SK-N-SH (cell line): ENCODE data around the gene FAM161A. TPM values are rescaled to one million over a fixed set of nuclear protein-coding genes. Genes with fewer than 3 reads are reported as not detected.
"Not testable (repeated sequence)": the region's sequence is repeated elsewhere in the genome, so short reads cannot be mapped to it uniquely, and the experiment has no call there.

ENCODE experiments used
- CTCF ChIA-PET: fragments of 300-600, 350-600 bp; formaldehyde crosslinking; extraction: SDS; loops from one replicate; lab custom pipeline; 2021; lab: Yijun Ruan, JAX
- POLR2A ChIA-PET: fragments of 350-600 bp; sonication (Branson Sonifier 250); formaldehyde crosslinking; extraction: SDS; loops from one replicate; lab custom pipeline; 2020; ENCODE audit warnings: antibody characterized with exemption, inconsistent platforms; lab: Yijun Ruan, JAX
- DNase-seq: peaks from one replicate; pipeline ENCODE4 v3.0.0; 2012
- H2AFZ ChIP-seq: fragments of 200-600 bp; sonication (generic); 2 replicates; pipeline ENCODE4 v1.8.1; 2016; ENCODE audit warnings: antibody characterized with exemption, mild to moderate bottlenecking, low read depth
- H3F3A ChIP-seq: fragments of 200-600 bp; sonication (generic); replicated peaks from 2 replicates; pipeline ENCODE3; 2016; ENCODE audit warnings: antibody characterized with exemption, mild to moderate bottlenecking; ENCODE audit not compliant: insufficient read depth
- H3K27ac ChIP-seq, 2 experiments: fragments of 200-500 bp in 1 of 2; fragments of 200-600 bp in 1 of 2; sonication (Bioruptor generic) in 1 of 2; sonication (generic), shearing (Covaris generic) in 1 of 2; 2 replicates each; pipeline versions ENCODE4 v1.5.1 to v1.6.1; 2014 to 2016; ENCODE audit warnings: low read depth in 2 of 2, inconsistent platforms in 1 of 2, low read length in 1 of 2, mild to moderate bottlenecking in 1 of 2, mixed read lengths in 1 of 2
- H3K27me3 ChIP-seq: fragments of 200-600 bp; sonication (generic), shearing (Covaris generic); 2 replicates; pipeline ENCODE4 v1.6.1; 2016; ENCODE audit warnings: mixed run types; ENCODE audit not compliant: insufficient read depth
- H3K36me3 ChIP-seq, 2 experiments: fragments of 200-500 bp in 1 of 2; fragments of 200-600 bp in 1 of 2; sonication (Bioruptor generic) in 1 of 2; sonication (generic) in 1 of 2; replicated peaks in 1 of 2; 2 replicates each; pipeline versions ENCODE3 to v1.5.1; 2014 to 2016; ENCODE audit warnings: low read length in 1 of 2, mild to moderate bottlenecking in 1 of 2; ENCODE audit not compliant: insufficient read depth in 2 of 2, control insufficient read depth in 1 of 2
- H3K4me1 ChIP-seq, 2 experiments: fragments of 200-500 bp in 1 of 2; fragments of 200-600 bp in 1 of 2; sonication (Bioruptor generic) in 1 of 2; sonication (generic), shearing (Covaris generic) in 1 of 2; 2 replicates each; pipeline versions ENCODE4 v1.5.1 to v1.6.1; 2014 to 2016; ENCODE audit warnings: low read depth in 1 of 2, low read length in 1 of 2, mixed run types in 1 of 2; ENCODE audit not compliant: insufficient read depth in 2 of 2, control insufficient read depth in 1 of 2
- H3K4me2 ChIP-seq: fragments of 200-600 bp; sonication (generic), shearing (Covaris generic); 2 replicates; pipeline ENCODE4 v1.6.1; 2017; ENCODE audit warnings: mixed run types
- H3K4me3 ChIP-seq, 2 experiments: fragments of 200-500 bp in 1 of 2; fragments of 200-600 bp in 1 of 2; sonication (Bioruptor generic) in 1 of 2; sonication (generic), shearing (Covaris generic) in 1 of 2; 2 replicates each; pipeline versions ENCODE4 v1.5.1 to v1.8.1; 2014 to 2016; ENCODE audit warnings: low read depth in 2 of 2, inconsistent platforms in 1 of 2, low read length in 1 of 2, mild to moderate bottlenecking in 1 of 2, mixed read lengths in 1 of 2, moderate library complexity in 1 of 2
- H3K79me2 ChIP-seq: fragments of 200-600 bp; sonication (generic); 2 replicates; pipeline ENCODE4 v1.8.1; 2017; ENCODE audit warnings: mild to moderate bottlenecking; ENCODE audit not compliant: insufficient read depth
- H3K9ac ChIP-seq: fragments of 200-600 bp; sonication (generic); 2 replicates; pipeline ENCODE4 v1.6.1; 2017; ENCODE audit warnings: mixed run types
- H3K9me2 ChIP-seq: fragments of 200-600 bp; sonication (generic); 2 replicates; pipeline ENCODE4 v1.6.1; 2017; ENCODE audit warnings: mixed run types
- H3K9me3 ChIP-seq: fragments of 200-600 bp; sonication (generic); 2 replicates; pipeline ENCODE4 v1.6.1; 2017; ENCODE audit warnings: mixed run types, mild to moderate bottlenecking, moderate library complexity
- H4K20me1 ChIP-seq: fragments of 200-600 bp; sonication (generic); 2 replicates; pipeline ENCODE4 v1.6.1; 2017; ENCODE audit warnings: mild to moderate bottlenecking, mixed run types; ENCODE audit not compliant: insufficient read depth
- ELF1 ChIP-seq: IDR thresholded peaks from 2 replicates; pipeline ENCODE4 v1.4.0; 2012
- EP300 ChIP-seq, 2 experiments: IDR thresholded peaks; 2 replicates each; pipeline versions ENCODE4 v1.4.0 to v1.6.1; 2012; ENCODE audit warnings: borderline replicate concordance in 1 of 2, low read depth in 1 of 2, low read length in 1 of 2
- FOXJ3 ChIP-seq: sonication (generic); formaldehyde crosslinking; IDR thresholded peaks from 2 replicates; pipeline ENCODE4 v1.5.1; 2020; ENCODE audit warnings: mild to moderate bottlenecking, missing genetic modification reagents
- GABPA ChIP-seq: IDR thresholded peaks from 2 replicates; pipeline ENCODE4 v1.4.0; 2012; ENCODE audit warnings: low read depth, mild to moderate bottlenecking
- JUND ChIP-seq: IDR thresholded peaks from 2 replicates; pipeline ENCODE4 v1.4.0; 2012
- MXI1 ChIP-seq: IDR thresholded peaks from 2 replicates; pipeline ENCODE4 v1.6.1; 2012; ENCODE audit warnings: mild to moderate bottlenecking, low read depth, low read length, improper control_type of control experiment
- NFIC ChIP-seq: IDR thresholded peaks from 2 replicates; pipeline ENCODE4 v1.4.0; 2012; ENCODE audit warnings: borderline replicate concordance
- RAD21 ChIP-seq: IDR thresholded peaks from 2 replicates; pipeline ENCODE4 v1.6.1; 2012; ENCODE audit warnings: mild to moderate bottlenecking, low read length
- RCOR1 ChIP-seq: fragments of 150-350 bp; IDR thresholded peaks from 2 replicates; pipeline ENCODE4 v1.6.1; 2017; ENCODE audit warnings: antibody characterized with exemption, low read length
- SMC3 ChIP-seq: IDR thresholded peaks from 2 replicates; pipeline ENCODE4 v1.6.1; 2012; ENCODE audit warnings: low read depth, low read length, improper control_type of control experiment
- TCF12 ChIP-seq: IDR thresholded peaks from 2 replicates; pipeline ENCODE4 v1.4.0; 2012
- TEAD4 ChIP-seq: IDR thresholded peaks from 2 replicates; pipeline ENCODE4 v1.4.0; 2012; ENCODE audit warnings: mild to moderate bottlenecking, borderline replicate concordance; ENCODE audit not compliant: insufficient read depth
- YY1 ChIP-seq: IDR thresholded peaks from 2 replicates; pipeline ENCODE4 v1.4.0; 2012; ENCODE audit warnings: low read depth, mild to moderate bottlenecking
- WGBS: methylation state at CpG from one replicate; pipeline ENCODE4 v1.1.6; 2017; ENCODE audit warnings: low lambda C conversion rate; 5-methylcytosine and 5-hydroxymethylcytosine counted together
- polyA plus RNA-seq, 3 experiments: library from polyadenylated mRNA; depleted of rRNA; stranded (reverse); fragments of >200 nt; gene quantifications; 2 replicates each; pipeline ENCODE4 v1.2.3, GENCODE V29; 2012
- TF ChIP-seq, protein P1 (sequence below): fragments of 200-600 bp; sonication (generic); IDR thresholded peaks from 2 replicates; pipeline ENCODE4 v1.6.1; 2017; ENCODE audit warnings: antibody characterized with exemption, mild to moderate bottlenecking, moderate library complexity
- TF ChIP-seq, protein P2 (sequence below): fragments of 150-350 bp; IDR thresholded peaks from 2 replicates; pipeline ENCODE4 v1.6.1; 2016; ENCODE audit warnings: mild to moderate bottlenecking, low read depth, low read length

Gene FAM161A
- polyA plus RNA-seq, 1 of the 3 experiments (the other 2 are of a cell fraction): 0.90 TPM

DNA sequence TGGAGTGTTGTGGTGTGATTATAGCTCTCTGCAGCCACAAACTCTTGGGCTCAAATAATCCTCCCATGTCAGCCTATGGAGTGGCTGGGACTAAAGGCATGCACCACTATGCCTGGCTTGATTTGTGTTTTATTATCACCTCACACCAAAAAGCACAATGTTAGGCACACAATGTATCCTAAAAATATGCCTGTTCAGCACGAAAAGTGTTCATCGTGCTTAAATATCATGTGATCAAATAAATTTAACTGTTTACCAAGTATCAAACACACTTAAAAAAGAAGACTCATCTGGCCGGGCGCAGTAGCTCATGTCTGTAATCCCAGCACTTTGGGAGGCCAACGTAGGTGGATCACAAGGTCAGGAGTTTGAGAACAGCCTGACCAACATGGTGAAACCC, 29.0 kb upstream of the FAM161A start (continued):
- TF ChIP-seq, protein P1, sequence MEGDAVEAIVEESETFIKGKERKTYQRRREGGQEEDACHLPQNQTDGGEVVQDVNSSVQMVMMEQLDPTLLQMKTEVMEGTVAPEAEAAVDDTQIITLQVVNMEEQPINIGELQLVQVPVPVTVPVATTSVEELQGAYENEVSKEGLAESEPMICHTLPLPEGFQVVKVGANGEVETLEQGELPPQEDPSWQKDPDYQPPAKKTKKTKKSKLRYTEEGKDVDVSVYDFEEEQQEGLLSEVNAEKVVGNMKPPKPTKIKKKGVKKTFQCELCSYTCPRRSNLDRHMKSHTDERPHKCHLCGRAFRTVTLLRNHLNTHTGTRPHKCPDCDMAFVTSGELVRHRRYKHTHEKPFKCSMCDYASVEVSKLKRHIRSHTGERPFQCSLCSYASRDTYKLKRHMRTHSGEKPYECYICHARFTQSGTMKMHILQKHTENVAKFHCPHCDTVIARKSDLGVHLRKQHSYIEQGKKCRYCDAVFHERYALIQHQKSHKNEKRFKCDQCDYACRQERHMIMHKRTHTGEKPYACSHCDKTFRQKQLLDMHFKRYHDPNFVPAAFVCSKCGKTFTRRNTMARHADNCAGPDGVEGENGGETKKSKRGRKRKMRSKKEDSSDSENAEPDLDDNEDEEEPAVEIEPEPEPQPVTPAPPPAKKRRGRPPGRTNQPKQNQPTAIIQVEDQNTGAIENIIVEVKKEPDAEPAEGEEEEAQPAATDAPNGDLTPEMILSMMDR: no peak
- no peak for TF ChIP-seq FOXJ3

DNA sequence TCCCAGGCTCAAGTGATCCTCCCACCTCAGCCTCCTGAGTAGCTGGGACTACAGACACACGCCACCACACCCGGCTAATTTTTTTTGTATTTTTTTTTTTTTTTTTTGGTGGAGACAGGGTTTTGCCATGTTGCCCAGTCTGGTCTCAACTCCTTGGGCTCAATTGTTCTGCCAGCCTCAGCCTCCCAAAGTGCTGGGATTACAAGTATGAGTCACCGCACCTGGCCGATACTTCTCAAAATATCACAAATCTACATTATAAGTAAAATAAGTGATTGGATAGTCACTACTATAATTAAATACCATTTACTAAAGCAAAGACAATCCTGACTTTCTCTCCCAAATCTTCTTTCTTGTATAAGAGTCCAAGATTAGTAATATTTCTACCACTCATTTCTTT, 25.5 kb upstream of the FAM161A start:
- H3K9me3 ChIP-seq, H3K4me2 ChIP-seq, CTCF ChIA-PET, H3K4me3 ChIP-seq, H3K9ac ChIP-seq, H3K4me1 ChIP-seq, DNase-seq, H4K20me1 ChIP-seq, POLR2A ChIA-PET, H3K27me3 ChIP-seq, H2AFZ ChIP-seq, H3K27ac ChIP-seq, H3K9me2 ChIP-seq: not testable (repeated sequence)
- H3K79me2 ChIP-seq: peaks cover 68% of the 10 kb centered on the region
- H3K36me3 ChIP-seq: peaks cover 79 to 99% of the 10 kb centered on the region in 2 experiments
- peaks cover 38% of the 10 kb centered on the region for H3F3A ChIP-seq
- WGBS: 88% methylated on average over 4 of the region's 4 CpGs

DNA sequence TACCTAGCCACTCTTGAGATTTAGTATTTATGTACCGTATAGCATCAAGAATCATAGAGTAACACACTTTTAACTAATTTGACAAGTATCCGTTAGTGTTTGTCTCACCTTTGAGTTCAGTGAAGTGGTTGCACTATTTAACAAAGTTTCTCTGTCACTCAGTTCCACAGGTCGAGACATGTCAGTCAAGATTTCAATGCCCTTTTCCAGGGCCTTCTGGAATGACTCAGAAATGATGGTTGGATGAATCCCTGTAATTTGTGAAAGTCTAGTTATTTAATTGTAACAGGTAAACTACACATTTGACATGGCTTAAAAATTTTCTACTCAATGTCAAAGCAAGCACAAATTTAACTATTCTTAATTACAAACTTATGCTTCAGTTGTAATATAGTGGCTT, 24.9 kb upstream of the FAM161A start:
- no peak overlapping the region for H3K4me3 ChIP-seq
- H3K27me3 ChIP-seq: no peaks in the 10 kb centered on the region
- ChIA-PET CTCF (no interaction called here), POLR2A (no interaction called here)
- peaks cover 38% of the 10 kb centered on the region for H3F3A ChIP-seq
- H3K79me2 ChIP-seq: peaks cover 67% of the 10 kb centered on the region
- no peak overlapping the region for H3K27ac ChIP-seq
- no peak overlapping the region for H3K9ac ChIP-seq
- DNase-seq: no peak
- H3K4me1 ChIP-seq: no peaks in the 10 kb centered on the region
- TF ChIP-seq, protein P2, sequence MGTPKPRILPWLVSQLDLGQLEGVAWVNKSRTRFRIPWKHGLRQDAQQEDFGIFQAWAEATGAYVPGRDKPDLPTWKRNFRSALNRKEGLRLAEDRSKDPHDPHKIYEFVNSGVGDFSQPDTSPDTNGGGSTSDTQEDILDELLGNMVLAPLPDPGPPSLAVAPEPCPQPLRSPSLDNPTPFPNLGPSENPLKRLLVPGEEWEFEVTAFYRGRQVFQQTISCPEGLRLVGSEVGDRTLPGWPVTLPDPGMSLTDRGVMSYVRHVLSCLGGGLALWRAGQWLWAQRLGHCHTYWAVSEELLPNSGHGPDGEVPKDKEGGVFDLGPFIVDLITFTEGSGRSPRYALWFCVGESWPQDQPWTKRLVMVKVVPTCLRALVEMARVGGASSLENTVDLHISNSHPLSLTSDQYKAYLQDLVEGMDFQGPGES: no peak
- TF ChIP-seq RAD21 (no peak), MXI1 (no peak), RCOR1 (no peak), TCF12 (no peak), JUND (no peak), EP300 (IDR thresholded peaks at IDR 0.05; ENCODE audit: borderline replicate concordance in 1 of 2, low read depth in 1 of 2, low read length in 1 of 2) (no peak), NFIC (no peak), ELF1 (no peak), TEAD4 (no peak), YY1 (no peak), SMC3 (no peak), GABPA (no peak)
- TF ChIP-seq, protein P1: no peak
- no peaks in the 10 kb centered on the region for H3K9me3 ChIP-seq
- 82% methylated on average over 3 of the region's 3 CpGs for WGBS
- H4K20me1 ChIP-seq: 0 out of 2 replicates have a peak, but pooled peaks cover 1% of the 10 kb centered on the region
- H2AFZ ChIP-seq: no peak overlapping the region
- no peaks in the 10 kb centered on the region for H3K9me2 ChIP-seq
- H3K4me2 ChIP-seq: no peak overlapping the region
- H3K36me3 ChIP-seq: peaks cover 80 to 100% of the 10 kb centered on the region in 2 experiments
